Activated CD8-positive, alpha-beta memory T cell treated with anti-CD3 and anti-CD28 coated beads, Interleukin-2, amount 10 ng/mL, durations not matched to agents 7 days and 5 days (primary cell): ENCODE measurements around the gene GUK1. TPM values are rescaled to one million over a fixed set of nuclear protein-coding genes. Genes with fewer than 3 reads are reported as not detected.

Experiments used
- ATAC-seq: fragments of 150-1000 bp; cut with Tn5 transposase; one replicate; pipeline ENCODE4 v1.10.0; 2021; ENCODE audit warnings: moderate library complexity
- CTCF ChIA-PET: fragments of 350-600 bp; sonication (Branson Sonifier 250); formaldehyde crosslinking; loops from one replicate; lab custom pipeline; 2021; ENCODE audit warnings: antibody characterized with exemption; lab: Charles Lee
- DNase-seq: peaks from one replicate; pipeline ENCODE4 v3.0.0-alpha.2; 2020
- H3K27ac Mint-ChIP-seq: one replicate; pipeline ENCODE4 v1.8.0; 2021; ENCODE audit warnings: mild to moderate bottlenecking, mixed read lengths
- H3K27me3 Mint-ChIP-seq: one replicate; pipeline ENCODE4 v1.8.0; 2021; ENCODE audit warnings: mixed read lengths
- H3K36me3 Mint-ChIP-seq: one replicate; pipeline ENCODE4 v1.8.0; 2021; ENCODE audit warnings: mild to moderate bottlenecking, mixed read lengths
- H3K4me1 Mint-ChIP-seq: one replicate; pipeline ENCODE4 v1.8.0; 2021; ENCODE audit warnings: mixed read lengths
- H3K4me3 Mint-ChIP-seq: one replicate; pipeline ENCODE4 v1.8.0; 2021; ENCODE audit warnings: mild to moderate bottlenecking, moderate library complexity, mixed read lengths
- H3K9me3 Mint-ChIP-seq: one replicate; pipeline ENCODE4 v1.8.0; 2022; ENCODE audit warnings: low read depth, mixed read lengths
- microRNA-seq: library from miRNA; unstranded; fragments of <30 nt; microRNA quantifications from one replicate; pipeline ENCODE4 v1.2.0, GENCODE V29; 2022
- total RNA-seq, 2 experiments: library from RNA; stranded (reverse); gene quantifications; one replicate each; pipeline ENCODE4 v1.2.3, GENCODE V29; 2021

GUK1 gene
- total RNA-seq, 2 experiments from 2014 or later: 262 to 325 TPM

- H3K4me1 Mint-ChIP-seq: peaks cover 14% of the 10 kb centered on the region
- H3K4me3 Mint-ChIP-seq: no peak overlapping the region
- no peak overlapping the region for H3K27ac Mint-ChIP-seq
- H3K27me3 Mint-ChIP-seq: no peaks in the 10 kb centered on the region
- ATAC-seq: no peak
- no peaks in the 10 kb centered on the region for H3K9me3 Mint-ChIP-seq
- CTCF ChIA-PET: no interaction called here
- H3K36me3 Mint-ChIP-seq: no peaks in the 10 kb centered on the region
- DNase-seq: no peak
Observed at GRCh38 chr1:228190182-228190581, 50.1 kb downstream of the GUK1 start.

- H3K36me3 Mint-ChIP-seq: peaks cover 2% of the 10 kb centered on the region
- no peak overlapping the region for H3K4me3 Mint-ChIP-seq
- DNase-seq (no peak), ATAC-seq (no peak)
- no peaks in the 10 kb centered on the region for H3K9me3 Mint-ChIP-seq
- peaks cover 8% of the 10 kb centered on the region for H3K4me1 Mint-ChIP-seq
- CTCF ChIA-PET: no interaction called here
- H3K27ac Mint-ChIP-seq: no peak overlapping the region
- no peaks in the 10 kb centered on the region for H3K27me3 Mint-ChIP-seq
Observed at GRCh38 chr1:228190778-228191177, 50.7 kb downstream of the GUK1 start.

- CTCF ChIA-PET: interaction anchor here (0.9 to 1.2 kb wide), 2 partner anchors 19 to 325 kb away, joined by 3 read pairs; no protein-coding TSS in a partner anchor
- no peaks in the 10 kb centered on the region for H3K4me1 Mint-ChIP-seq
- peaks cover 7% of the 10 kb centered on the region for H3K9me3 Mint-ChIP-seq
- H3K4me3 Mint-ChIP-seq: no peak overlapping the region
- DNase-seq (no peak), ATAC-seq (no peak)
- peaks cover 12% of the 10 kb centered on the region for H3K36me3 Mint-ChIP-seq
- no peak overlapping the region for H3K27ac Mint-ChIP-seq
- no peaks in the 10 kb centered on the region for H3K27me3 Mint-ChIP-seq
Observed at GRCh38 chr1:228194436-228194835, 54.4 kb downstream of the GUK1 start.

GRCh38 chr1:228194921-228195812, 55.1 kb downstream of the GUK1 start:
- ATAC-seq (no peak), DNase-seq (no peak)
- peaks cover 15% of the 10 kb centered on the region for H3K36me3 Mint-ChIP-seq
- H3K27ac Mint-ChIP-seq: no peak overlapping the region
- H3K4me1 Mint-ChIP-seq: no peaks in the 10 kb centered on the region
- no peaks in the 10 kb centered on the region for H3K27me3 Mint-ChIP-seq
- CTCF ChIA-PET: interaction anchor here (0.6 to 1.2 kb wide), 3 partner anchors 18 to 325 kb away, joined by 3 read pairs; no protein-coding TSS in a partner anchor
- H3K4me3 Mint-ChIP-seq: no peak overlapping the region
- H3K9me3 Mint-ChIP-seq: peaks cover 11% of the 10 kb centered on the region

GRCh38 chr1:228197555-228198147, 57.6 kb downstream of the GUK1 start:
- DNase-seq: no peak
- Mint-ChIP-seq H3K4me3 (no peak overlapping the region), H3K27me3 (no peaks in the 10 kb centered on the region), H3K9me3 (peaks cover 11% of the 10 kb centered on the region), H3K4me1 (no peaks in the 10 kb centered on the region), H3K27ac (no peak overlapping the region), H3K36me3 (peaks cover 15% of the 10 kb centered on the region)
- CTCF ChIA-PET: no interaction called here
- ATAC-seq: no peak

Small RNA genes lying within 50 kb of the gene (microRNA-seq; reads per million reads assigned to microRNA genes)
- 1.7 reads per million for gene MIR3620

Other genes starting within 250 kb of the GUK1 start
- gene WNT9A, start 192.3 kb upstream of the GUK1 start, total RNA-seq: under 1 TPM; 0.30 to 0.50 TPM
- not detected for gene WNT3A, start 133.3 kb upstream of the GUK1 start, total RNA-seq
- gene ARF1, start 57.6 kb upstream of the GUK1 start, total RNA-seq: 100 to 1,000 TPM; 313 to 344 TPM
- gene C1orf35, start 37.0 kb upstream of the GUK1 start, total RNA-seq: 10 to 100 TPM; 24.1 to 27.0 TPM
- 10 to 100 TPM; 51.9 to 56.4 TPM for gene MRPL55, start 31.0 kb upstream of the GUK1 start, total RNA-seq
- gene GJC2, start 9.7 kb downstream of the GUK1 start, total RNA-seq: 1 to 10 TPM; 1.1 to 1.8 TPM
- gene IBA57, start 25.5 kb downstream of the GUK1 start, total RNA-seq: 1 to 10 TPM; 6.8 to 8.5 TPM
- 10 to 100 TPM in 1 of 2 experiments, 1 to 10 TPM in 1; 5.7 to 10.4 TPM for gene OBSCN, start 67.8 kb downstream of the GUK1 start, total RNA-seq